LNCAP (cell line): ENCODE results near the gene CEBPG.
A peak's percentile ranks its signal among the peaks of the same experiment; 100 is the strongest.

ENCODE experiments used
- TF ChIP-seq, protein P1 (sequence below): fragments of 450-650 bp; IDR thresholded peaks from 2 replicates; pipeline ENCODE4 v1.5.1; 2017; ENCODE audit warnings: mild to moderate bottlenecking

CEBPG gene

GRCh38 chr19:33404506-33405253 is 31.2 kb downstream of the CEBPG start:
- TF ChIP-seq, protein P1, sequence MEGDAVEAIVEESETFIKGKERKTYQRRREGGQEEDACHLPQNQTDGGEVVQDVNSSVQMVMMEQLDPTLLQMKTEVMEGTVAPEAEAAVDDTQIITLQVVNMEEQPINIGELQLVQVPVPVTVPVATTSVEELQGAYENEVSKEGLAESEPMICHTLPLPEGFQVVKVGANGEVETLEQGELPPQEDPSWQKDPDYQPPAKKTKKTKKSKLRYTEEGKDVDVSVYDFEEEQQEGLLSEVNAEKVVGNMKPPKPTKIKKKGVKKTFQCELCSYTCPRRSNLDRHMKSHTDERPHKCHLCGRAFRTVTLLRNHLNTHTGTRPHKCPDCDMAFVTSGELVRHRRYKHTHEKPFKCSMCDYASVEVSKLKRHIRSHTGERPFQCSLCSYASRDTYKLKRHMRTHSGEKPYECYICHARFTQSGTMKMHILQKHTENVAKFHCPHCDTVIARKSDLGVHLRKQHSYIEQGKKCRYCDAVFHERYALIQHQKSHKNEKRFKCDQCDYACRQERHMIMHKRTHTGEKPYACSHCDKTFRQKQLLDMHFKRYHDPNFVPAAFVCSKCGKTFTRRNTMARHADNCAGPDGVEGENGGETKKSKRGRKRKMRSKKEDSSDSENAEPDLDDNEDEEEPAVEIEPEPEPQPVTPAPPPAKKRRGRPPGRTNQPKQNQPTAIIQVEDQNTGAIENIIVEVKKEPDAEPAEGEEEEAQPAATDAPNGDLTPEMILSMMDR = no peak

- TF ChIP-seq, protein P1 = no peak
These were observed 31.7 kb downstream of the CEBPG start for GRCh38 chr19:33405254-33405552.

DNA sequence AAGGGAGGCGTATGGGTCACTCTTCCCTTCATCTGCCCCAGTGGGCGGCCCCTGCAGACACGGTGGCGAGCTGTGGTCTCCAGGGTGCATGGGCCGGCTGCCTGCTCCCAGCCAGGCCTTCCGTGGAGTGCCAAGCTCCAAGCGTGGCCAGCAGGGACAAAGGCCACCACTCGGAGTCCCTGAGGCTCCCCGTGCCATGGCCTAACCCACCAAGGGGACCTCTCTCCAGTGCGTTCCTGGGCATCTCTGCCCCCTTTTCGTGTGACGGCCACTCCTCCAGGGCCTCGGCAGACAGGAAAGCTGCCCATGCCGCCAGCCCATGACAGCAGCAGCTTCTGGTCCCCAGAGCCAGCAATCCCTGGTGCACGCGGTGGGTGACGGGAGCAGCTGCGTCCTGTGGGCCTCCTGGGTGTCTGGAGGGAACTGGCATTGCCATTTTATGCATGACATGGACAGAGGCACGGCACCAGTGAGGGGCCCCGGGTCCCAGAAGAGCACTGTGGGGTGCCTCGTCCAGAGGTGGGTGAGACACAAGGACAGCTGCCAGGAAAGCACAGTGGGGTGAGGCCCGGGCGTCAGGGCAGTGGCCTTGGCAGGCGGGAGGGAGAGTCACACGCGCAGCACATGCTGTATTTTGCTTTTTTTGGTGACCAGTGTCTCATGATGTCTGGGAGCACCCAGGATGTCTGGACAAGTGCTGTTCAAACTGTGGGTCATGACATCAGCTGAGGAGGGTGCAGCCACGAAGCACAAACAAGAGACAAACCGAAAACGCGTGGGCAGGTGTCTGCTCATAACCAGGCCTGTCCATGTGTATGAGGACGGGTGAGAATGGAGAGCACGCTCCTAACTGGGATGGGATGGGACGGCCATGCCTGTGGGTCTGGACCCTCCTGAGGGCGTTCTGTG is 32.3 kb downstream of the CEBPG start:
- TF ChIP-seq, protein P1 = no peak

DNA sequence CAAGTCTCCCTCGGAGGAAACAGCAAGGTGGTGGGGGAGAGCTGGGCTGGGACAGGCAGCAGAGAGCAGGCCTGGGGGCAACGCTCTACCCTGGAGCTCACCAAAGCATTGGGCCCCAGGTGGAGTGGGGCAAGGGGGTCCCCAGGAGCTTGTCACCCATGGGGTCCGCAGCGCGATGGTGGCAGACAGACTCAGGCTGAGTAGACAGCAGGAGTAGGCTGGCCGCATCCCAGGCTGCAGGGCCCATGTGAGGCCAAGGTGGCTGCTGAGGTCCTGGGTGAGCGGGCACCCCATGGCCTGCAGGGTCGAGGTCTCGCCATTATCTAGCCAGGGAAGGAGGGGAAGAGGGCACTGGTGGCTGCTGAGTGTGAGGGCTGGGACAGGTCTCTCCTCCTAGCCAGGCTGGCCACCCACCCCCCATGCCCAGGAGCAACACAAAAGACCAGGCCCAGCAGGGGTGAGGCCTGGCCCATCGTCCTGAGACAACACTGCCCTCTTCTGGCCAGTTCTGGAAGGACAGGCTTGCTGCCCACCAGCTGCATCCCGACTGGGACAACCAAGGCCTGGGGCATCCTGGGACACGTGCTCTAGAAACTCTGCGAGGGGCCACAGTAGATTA is 33.1 kb downstream of the CEBPG start:
- TF ChIP-seq, protein P1 = peak; percentile 90

DNA sequence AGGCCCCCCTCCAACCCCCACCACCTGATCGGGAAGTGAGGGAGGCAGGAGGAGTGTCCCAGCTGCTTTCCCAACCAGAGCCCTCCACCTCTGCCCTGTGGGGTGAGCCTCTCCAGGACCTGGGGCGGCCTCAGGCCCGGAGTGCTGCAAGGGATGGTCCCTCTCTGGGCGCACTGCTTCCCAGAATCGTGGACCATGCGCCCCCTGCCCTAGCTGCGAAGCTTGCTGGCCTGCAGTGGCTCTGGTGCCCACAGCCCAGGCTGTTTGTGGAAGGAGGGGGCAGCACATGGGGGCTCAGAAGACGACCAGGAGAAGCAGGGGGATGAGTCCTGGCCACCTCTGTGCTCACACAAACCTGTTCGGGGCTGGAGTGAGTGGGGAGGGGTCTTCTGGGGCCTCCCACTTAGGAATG is 33.6 kb downstream of the CEBPG start:
- TF ChIP-seq, protein P1 = peak; percentile 53

GRCh38 chr19:33407716-33408115 is 34.2 kb downstream of the CEBPG start:
- TF ChIP-seq, protein P1 = no peak

DNA sequence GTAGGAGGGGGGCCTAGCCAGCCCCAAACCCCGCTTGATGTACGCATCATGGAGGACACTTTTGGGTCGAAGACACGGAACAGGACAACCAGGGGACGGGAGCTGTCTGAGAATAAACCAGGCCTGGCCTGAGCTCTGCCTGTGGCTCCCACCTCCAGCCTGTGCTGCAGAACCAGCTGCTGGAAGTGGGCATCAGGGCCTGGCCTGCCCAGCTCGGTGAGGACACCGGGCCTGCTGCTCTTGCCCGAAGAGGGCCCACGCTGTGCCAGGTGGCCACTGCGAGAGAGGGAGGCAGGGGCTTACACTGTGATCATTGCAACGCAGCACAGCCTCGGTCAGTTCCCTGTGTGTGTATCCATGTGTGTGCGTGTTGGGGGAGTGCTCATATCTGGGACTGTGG is 34.6 kb downstream of the CEBPG start:
- TF ChIP-seq, protein P1 = no peak
